ENCODE data around the gene UMODL1.

GRCh38 chr21:42164818-42165217 is 93.7 kb downstream of the UMODL1 start:
- TF ChIP-seq POLR2AphosphoS5 (IDR thresholded peaks at IDR 0.05; ENCODE audit: low read depth, low read length) (no peak), CTCF (IDR thresholded peaks at IDR 0.05) (no peak), TCF7L2 (IDR thresholded peaks at IDR 0.05; ENCODE audit: low read depth, low read length) (no peak)
